BJ (cell line): Measurements from ENCODE around the gene GABRP. TPM values are rescaled to one million over a fixed set of nuclear protein-coding genes. Genes with fewer than 3 reads are reported as not detected.

Experiments used
- CTCF ChIA-PET: fragments of 350-600 bp; formaldehyde crosslinking; extraction: SDS; loops from one replicate; lab custom pipeline; 2021; ENCODE audit warnings: antibody characterized with exemption, inconsistent platforms; lab: Yijun Ruan, JAX
- POLR2A ChIA-PET: fragments of 300-600 bp; sonication (Branson Sonifier 250); formaldehyde crosslinking; extraction: SDS; loops from one replicate; lab custom pipeline; 2021; ENCODE audit warnings: antibody characterized with exemption; lab: Charles Lee
- DNase-seq: peaks from one replicate; pipeline ENCODE4 v3.0.0-alpha.2; 2011; ENCODE audit warnings: low read depth
- H3K27me3 ChIP-seq: 2 replicates; pipeline ENCODE4 v1.6.0; 2011; ENCODE audit warnings: low read length; ENCODE audit not compliant: control insufficient read depth, insufficient read depth
- H3K36me3 ChIP-seq: 2 replicates; pipeline ENCODE4 v1.5.1; 2011; ENCODE audit warnings: low read length; ENCODE audit not compliant: control insufficient read depth, insufficient read depth
- H3K4me3 ChIP-seq: 2 replicates; pipeline ENCODE4 v1.5.1; 2011; ENCODE audit warnings: low read depth, mild to moderate bottlenecking, control low read depth, low read length
- polyA plus RNA-seq: library from polyadenylated mRNA; depleted of rRNA; stranded (reverse); fragments of >200 nt; gene quantifications from 2 replicates; pipeline ENCODE4 v1.2.3, GENCODE V29; 2011
- TF ChIP-seq, protein P1 (sequence below): IDR thresholded peaks from 2 replicates; pipeline ENCODE4 v1.5.1; 2011; ENCODE audit warnings: low read depth, mild to moderate bottlenecking, control low read depth, inconsistent platforms, low read length, moderate library complexity; ENCODE audit not compliant: insufficient read depth

Gene GABRP
- polyA plus RNA-seq, 1 experiment, result not detected

DNA sequence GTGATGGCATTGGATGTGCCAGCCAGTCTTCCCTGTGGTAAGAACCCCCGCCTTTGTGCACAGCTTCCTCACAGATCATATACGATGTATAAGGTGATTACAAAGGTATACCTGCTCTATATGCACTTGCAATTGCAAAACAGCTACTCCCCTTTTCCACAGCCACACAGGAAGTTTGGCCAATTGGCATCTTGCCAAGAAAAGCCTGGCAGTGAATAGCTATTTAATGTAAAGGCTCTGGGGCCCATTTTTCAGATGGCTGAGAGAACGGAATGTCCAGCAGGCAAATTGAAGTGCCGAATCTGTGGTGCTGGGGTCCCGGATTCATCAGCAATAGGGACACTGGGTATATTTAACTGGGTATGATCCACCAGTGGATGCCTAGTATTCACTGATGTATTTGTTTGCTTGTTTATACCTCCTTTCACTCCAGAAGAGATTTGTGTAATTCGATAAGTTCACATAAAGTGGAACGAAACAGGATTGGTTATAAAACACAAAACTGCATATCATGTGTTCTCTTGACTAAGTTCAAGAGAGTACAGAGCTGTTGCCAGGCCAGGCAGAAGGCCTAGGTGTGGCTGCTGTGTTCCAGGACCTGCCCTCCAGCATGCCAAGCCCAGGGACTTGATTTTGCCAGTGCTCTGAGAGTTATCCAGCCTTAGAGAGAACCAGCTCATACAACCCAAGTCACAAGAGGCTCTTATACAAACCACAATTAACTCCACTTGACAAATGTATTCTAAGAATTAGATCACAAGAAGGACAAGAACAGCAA, 27.7 kb upstream of the GABRP start:
- no peaks in the 10 kb centered on the region for H3K36me3 ChIP-seq
- CTCF ChIA-PET, result interaction anchor here (0.7 to 3.3 kb wide), 2 partner anchors 11 to 13 kb away, joined by 3 to 28 read pairs; no protein-coding TSS in a partner anchor
- no peak overlapping the region for H3K4me3 ChIP-seq
- TF ChIP-seq, protein P1, sequence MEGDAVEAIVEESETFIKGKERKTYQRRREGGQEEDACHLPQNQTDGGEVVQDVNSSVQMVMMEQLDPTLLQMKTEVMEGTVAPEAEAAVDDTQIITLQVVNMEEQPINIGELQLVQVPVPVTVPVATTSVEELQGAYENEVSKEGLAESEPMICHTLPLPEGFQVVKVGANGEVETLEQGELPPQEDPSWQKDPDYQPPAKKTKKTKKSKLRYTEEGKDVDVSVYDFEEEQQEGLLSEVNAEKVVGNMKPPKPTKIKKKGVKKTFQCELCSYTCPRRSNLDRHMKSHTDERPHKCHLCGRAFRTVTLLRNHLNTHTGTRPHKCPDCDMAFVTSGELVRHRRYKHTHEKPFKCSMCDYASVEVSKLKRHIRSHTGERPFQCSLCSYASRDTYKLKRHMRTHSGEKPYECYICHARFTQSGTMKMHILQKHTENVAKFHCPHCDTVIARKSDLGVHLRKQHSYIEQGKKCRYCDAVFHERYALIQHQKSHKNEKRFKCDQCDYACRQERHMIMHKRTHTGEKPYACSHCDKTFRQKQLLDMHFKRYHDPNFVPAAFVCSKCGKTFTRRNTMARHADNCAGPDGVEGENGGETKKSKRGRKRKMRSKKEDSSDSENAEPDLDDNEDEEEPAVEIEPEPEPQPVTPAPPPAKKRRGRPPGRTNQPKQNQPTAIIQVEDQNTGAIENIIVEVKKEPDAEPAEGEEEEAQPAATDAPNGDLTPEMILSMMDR, result no peak
- DNase-seq, result no peak
- H3K27me3 ChIP-seq, result peaks cover 6% of the 10 kb centered on the region; the same call in 1 of the 2 replicates
- POLR2A ChIA-PET, result no interaction called here

DNA sequence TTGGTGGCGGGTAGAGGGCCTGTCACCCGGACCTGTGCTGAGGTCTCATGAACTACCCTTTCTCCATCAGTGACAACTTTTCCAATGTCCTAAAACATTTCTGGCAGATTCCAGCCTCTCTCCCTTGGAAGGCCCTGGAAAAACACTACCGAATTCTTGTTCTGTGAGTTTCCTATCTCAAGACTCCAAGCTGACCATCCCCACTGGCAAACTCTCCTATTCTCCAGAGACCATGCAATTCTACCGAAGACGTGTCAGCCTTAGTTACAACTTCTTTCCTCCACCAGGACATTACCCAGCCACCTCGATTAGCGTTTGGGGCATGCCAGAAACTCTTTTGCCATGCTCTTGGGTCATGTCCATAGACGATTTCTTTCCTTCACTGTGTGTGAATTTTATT, 26.8 kb upstream of the GABRP start:
- no peak overlapping the region for H3K4me3 ChIP-seq

DNA sequence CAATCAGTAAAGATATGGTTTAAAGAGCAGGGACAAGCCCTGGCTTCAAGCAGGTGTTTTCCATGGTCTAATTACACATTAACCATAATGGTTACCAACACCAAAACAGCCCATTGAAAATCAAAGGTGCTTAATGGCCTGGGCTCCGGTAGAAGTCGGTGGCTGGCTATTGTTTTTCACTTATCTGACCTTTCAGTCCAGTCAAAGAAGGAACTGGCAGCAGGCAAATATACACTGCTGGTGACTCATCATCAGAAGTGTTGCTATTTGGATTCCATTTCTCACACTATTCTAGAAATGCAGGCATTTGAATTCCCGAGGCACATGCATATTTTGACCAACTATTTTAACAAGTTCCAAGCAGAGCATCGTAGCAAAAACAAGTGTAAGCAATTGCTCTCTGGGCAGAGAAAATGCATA, 26.3 kb upstream of the GABRP start:
- DNase-seq, result no peak
- POLR2A ChIA-PET, result no interaction called here
- CTCF ChIA-PET, result interaction anchor here (3.3 kb wide), 1 partner anchor 12 kb away, joined by 28 read pairs; no protein-coding TSS in a partner anchor

More for the DNA sequence above, 26.8 kb upstream of the GABRP start:
- CTCF ChIA-PET, result interaction anchor here (3.3 kb wide), 1 partner anchor 11 kb away, joined by 28 read pairs; no protein-coding TSS in a partner anchor
- Histone ChIP-seq H3K27me3 (peaks cover 1% of the 10 kb centered on the region; the same call in 1 of the 2 replicates), H3K36me3 (no peaks in the 10 kb centered on the region)
- DNase-seq, result no peak
- TF ChIP-seq, protein P1, result no peak
- POLR2A ChIA-PET, result no interaction called here

DNA sequence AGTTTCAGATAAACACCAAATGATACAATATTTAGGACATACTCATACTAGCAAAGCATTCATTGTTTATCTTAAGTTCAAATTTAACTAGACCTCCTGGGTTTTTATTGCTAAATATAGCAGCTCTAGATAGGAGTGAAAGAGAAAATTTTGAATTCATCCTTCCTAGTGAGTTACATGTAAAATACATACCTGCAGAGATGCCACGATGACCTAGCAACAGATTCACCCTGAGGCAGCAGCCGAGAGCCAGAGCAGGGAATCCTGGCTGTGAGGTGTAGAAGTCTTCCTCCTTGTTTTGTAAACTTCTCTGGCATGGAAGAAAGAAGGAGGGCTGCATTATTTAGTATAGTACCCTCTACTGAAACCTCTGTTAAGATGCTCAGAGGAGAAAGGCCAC, 25.9 kb upstream of the GABRP start:
- POLR2A ChIA-PET, result no interaction called here
- DNase-seq, result no peak
- no peak overlapping the region for H3K4me3 ChIP-seq
- no peaks in the 10 kb centered on the region for H3K36me3 ChIP-seq
- CTCF ChIA-PET, result interaction anchor here (3.3 kb wide), 1 partner anchor 12 kb away, joined by 28 read pairs; no protein-coding TSS in a partner anchor
- peaks cover 1% of the 10 kb centered on the region; the same call in 1 of the 2 replicates for H3K27me3 ChIP-seq
- TF ChIP-seq, protein P1, result no peak

More for the DNA sequence above, 26.3 kb upstream of the GABRP start:
- TF ChIP-seq, protein P1, result no peak
- Histone ChIP-seq H3K36me3 (no peaks in the 10 kb centered on the region), H3K4me3 (no peak overlapping the region), H3K27me3 (peaks cover 1% of the 10 kb centered on the region; the same call in 1 of the 2 replicates)

DNA sequence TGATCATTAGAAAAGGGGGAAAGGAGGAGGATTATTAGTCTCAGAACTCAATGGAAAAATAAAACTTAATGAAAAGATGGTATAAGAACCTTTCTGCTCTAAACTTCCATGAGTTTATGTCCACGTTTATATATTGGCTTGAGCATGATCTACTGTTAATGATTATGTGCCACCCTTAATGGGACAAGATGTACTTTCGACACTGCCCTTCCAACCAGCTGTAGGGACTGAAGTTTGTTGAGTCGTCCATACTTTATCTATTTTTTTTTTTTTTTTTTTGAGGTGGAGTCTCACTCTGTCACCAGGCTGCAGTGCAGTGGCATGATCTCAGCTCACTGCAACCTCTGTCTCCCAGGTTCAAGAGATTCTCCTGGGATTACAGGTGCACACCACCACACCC, 25.0 kb upstream of the GABRP start:
- TF ChIP-seq, protein P1, result no peak
- Histone ChIP-seq H3K36me3 (no peaks in the 10 kb centered on the region), H3K4me3 (no peak overlapping the region), H3K27me3 (peaks cover 1% of the 10 kb centered on the region; the same call in 1 of the 2 replicates)
- CTCF ChIA-PET, result no interaction called here
- no peak for DNase-seq
- POLR2A ChIA-PET, result no interaction called here
